Rectal smooth muscle tissue (tissue), 1 donor: ENCODE results near the gene PFDN6.
A peak's percentile ranks its signal among the peaks of the same experiment; 100 is the strongest.
"Not testable (repeated sequence)": the region's sequence is repeated elsewhere in the genome, so short reads cannot be mapped to it uniquely, and the experiment has no call there.

Experiments
- H3K27ac ChIP-seq: one replicate; pipeline ENCODE4 v1.7.0; 2013; ENCODE audit warnings: low read depth, low read length, inconsistent platforms
- H3K27me3 ChIP-seq: one replicate; pipeline ENCODE4 v1.7.0; 2013; ENCODE audit warnings: low read length; ENCODE audit not compliant: control insufficient read depth, insufficient read depth
- H3K36me3 ChIP-seq: one replicate; pipeline ENCODE4 v1.7.0; 2013; ENCODE audit warnings: low read length; ENCODE audit not compliant: control insufficient read depth, insufficient read depth
- H3K4me1 ChIP-seq: one replicate; pipeline ENCODE4 v1.7.0; 2013; ENCODE audit warnings: low read length; ENCODE audit not compliant: control insufficient read depth, insufficient read depth
- H3K4me3 ChIP-seq: one replicate; pipeline ENCODE4 v1.7.0; 2013; ENCODE audit warnings: low read length
- H3K9ac ChIP-seq: one replicate; pipeline ENCODE4 v1.7.0; 2013; ENCODE audit warnings: low read length

PFDN6 gene

GRCh38 chr6:33276864-33277662 is 12.3 kb upstream of the PFDN6 start, which contains the start of gene B3GALT4:
B3GALT4 (plus strand) TSS chr6:33277123; CDS start chr6:33277420, 297 bp downstream.
- peaks cover 28% of the 10 kb centered on the region for H3K36me3 ChIP-seq
- H3K27ac ChIP-seq = peak within 1 kb of the TSS; percentile 87
- peak within 1 kb of the TSS; percentile 75 for H3K9ac ChIP-seq
- peaks cover 27% of the 10 kb centered on the region for H3K4me1 ChIP-seq
- H3K27me3 ChIP-seq = no peaks in the 10 kb centered on the region
- peak within 1 kb of the TSS; percentile 83 for H3K4me3 ChIP-seq

GRCh38 chr6:33277663-33278391 is 11.6 kb upstream of the PFDN6 start:
- H3K4me3 ChIP-seq = peak overlapping the region; percentile 83
- H3K27ac ChIP-seq = peak overlapping the region; percentile 87
- H3K9ac ChIP-seq = peak overlapping the region; percentile 75
- H3K27me3 ChIP-seq = no peaks in the 10 kb centered on the region
- H3K36me3 ChIP-seq = peaks cover 30% of the 10 kb centered on the region
- peaks cover 20% of the 10 kb centered on the region for H3K4me1 ChIP-seq

- Histone ChIP-seq H3K27me3 (no peaks in the 10 kb centered on the region), H3K27ac (no peak overlapping the region), H3K9ac (no peak overlapping the region), H3K4me3 (no peak overlapping the region), H3K36me3 (peaks cover 30% of the 10 kb centered on the region), H3K4me1 (peaks cover 15% of the 10 kb centered on the region)
These were observed 11.0 kb upstream of the PFDN6 start for GRCh38 chr6:33278392-33278741.

- no peak overlapping the region for H3K27ac ChIP-seq
- H3K9ac ChIP-seq = no peak overlapping the region
- H3K4me3 ChIP-seq = no peak overlapping the region
- peaks cover 30% of the 10 kb centered on the region for H3K36me3 ChIP-seq
- H3K4me1 ChIP-seq = peaks cover 14% of the 10 kb centered on the region
- no peaks in the 10 kb centered on the region for H3K27me3 ChIP-seq
These were observed 10.6 kb upstream of the PFDN6 start for GRCh38 chr6:33278810-33279209.

GRCh38 chr6:33279257-33279695 is 10.1 kb upstream of the PFDN6 start:
- peaks cover 10% of the 10 kb centered on the region for H3K4me1 ChIP-seq
- no peak overlapping the region for H3K9ac ChIP-seq
- no peak overlapping the region for H3K27ac ChIP-seq
- H3K4me3 ChIP-seq = no peak overlapping the region
- no peaks in the 10 kb centered on the region for H3K27me3 ChIP-seq
- H3K36me3 ChIP-seq = peaks cover 27% of the 10 kb centered on the region

GRCh38 chr6:33279971-33280511 is 9.4 kb upstream of the PFDN6 start:
- Histone ChIP-seq H3K4me1 (peaks cover 10% of the 10 kb centered on the region), H3K36me3 (peaks cover 23% of the 10 kb centered on the region), H3K27ac (no peak overlapping the region), H3K9ac (no peak overlapping the region), H3K4me3 (no peak overlapping the region), H3K27me3 (no peaks in the 10 kb centered on the region)

GRCh38 chr6:33280539-33280938 is 8.9 kb upstream of the PFDN6 start:
- Histone ChIP-seq H3K36me3 (peaks cover 22% of the 10 kb centered on the region), H3K9ac (no peak overlapping the region), H3K27me3 (no peaks in the 10 kb centered on the region), H3K4me3 (no peak overlapping the region), H3K27ac (no peak overlapping the region), H3K4me1 (peaks cover 10% of the 10 kb centered on the region)

GRCh38 chr6:33285214-33285613 is 4.2 kb upstream of the PFDN6 start:
- not testable (repeated sequence) for H3K36me3 ChIP-seq, H3K9ac ChIP-seq, H3K27ac ChIP-seq, H3K27me3 ChIP-seq, H3K4me3 ChIP-seq
- H3K4me1 ChIP-seq = peaks cover 16% of the 10 kb centered on the region

GRCh38 chr6:33286946-33287914 is 2.2 kb upstream of the PFDN6 start:
- Histone ChIP-seq H3K27ac (no peak overlapping the region), H3K9ac (no peak overlapping the region), H3K4me3 (no peak overlapping the region), H3K27me3 (no peaks in the 10 kb centered on the region), H3K36me3 (peaks cover 11% of the 10 kb centered on the region), H3K4me1 (peaks cover 18% of the 10 kb centered on the region)

- H3K27me3 ChIP-seq = no peaks in the 10 kb centered on the region
- H3K4me3 ChIP-seq = peak overlapping the region; percentile 66
- peaks cover 18% of the 10 kb centered on the region for H3K4me1 ChIP-seq
- H3K27ac ChIP-seq = peak overlapping the region; percentile 65
- H3K9ac ChIP-seq = peak overlapping the region; percentile 13
- peaks cover 11% of the 10 kb centered on the region for H3K36me3 ChIP-seq
These were observed 1.1 kb upstream of the PFDN6 start for GRCh38 chr6:33288141-33288920.

GRCh38 chr6:33289784-33290315 is 449 bp downstream of the PFDN6 start:
- peak overlapping the region; percentile 36 for H3K9ac ChIP-seq
- peak overlapping the region; percentile 65 for H3K27ac ChIP-seq
- peak overlapping the region; percentile 66 for H3K4me3 ChIP-seq
- H3K4me1 ChIP-seq = peaks cover 18% of the 10 kb centered on the region
- peaks cover 20% of the 10 kb centered on the region for H3K36me3 ChIP-seq
- H3K27me3 ChIP-seq = no peaks in the 10 kb centered on the region
